Activated T-helper 1 cell treated with anti-CD3 and anti-CD28 coated beads, Interleukin-2, amount 50 U/mL, for 16 hours (primary cell): Measurements from ENCODE around the gene ULK4.
"Not testable (repeated sequence)": the region's sequence is repeated elsewhere in the genome, so short reads cannot be mapped to it uniquely, and the experiment has no call there.

Experiments
- DNase-seq, 2 donors: peaks; one replicate each; pipeline ENCODE4 v3.0.0-alpha.2; 2020; ENCODE audit warnings: low read depth in 1 of 2, low spot score in 1 of 2

ULK4 gene

DNA sequence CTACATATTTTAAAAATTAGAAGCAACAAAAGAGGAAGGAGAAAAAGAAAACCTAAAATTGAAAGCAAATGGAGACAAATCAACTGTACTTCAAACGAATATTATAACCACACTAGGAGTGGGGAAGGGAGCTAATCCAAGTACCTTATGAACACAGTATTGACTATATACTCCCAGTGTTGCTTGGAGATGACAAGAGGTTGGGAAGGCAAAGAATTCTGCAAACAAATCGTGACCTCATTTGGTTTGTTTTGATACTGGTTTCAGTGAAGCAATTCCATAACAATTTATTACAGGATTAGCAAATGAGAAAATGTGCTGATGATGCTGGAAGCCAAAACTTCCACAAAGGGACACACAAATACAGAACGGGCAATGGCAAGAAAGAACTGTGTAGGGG lies 268.1 kb downstream of the ULK4 start:
- no peak for DNase-seq

DNA sequence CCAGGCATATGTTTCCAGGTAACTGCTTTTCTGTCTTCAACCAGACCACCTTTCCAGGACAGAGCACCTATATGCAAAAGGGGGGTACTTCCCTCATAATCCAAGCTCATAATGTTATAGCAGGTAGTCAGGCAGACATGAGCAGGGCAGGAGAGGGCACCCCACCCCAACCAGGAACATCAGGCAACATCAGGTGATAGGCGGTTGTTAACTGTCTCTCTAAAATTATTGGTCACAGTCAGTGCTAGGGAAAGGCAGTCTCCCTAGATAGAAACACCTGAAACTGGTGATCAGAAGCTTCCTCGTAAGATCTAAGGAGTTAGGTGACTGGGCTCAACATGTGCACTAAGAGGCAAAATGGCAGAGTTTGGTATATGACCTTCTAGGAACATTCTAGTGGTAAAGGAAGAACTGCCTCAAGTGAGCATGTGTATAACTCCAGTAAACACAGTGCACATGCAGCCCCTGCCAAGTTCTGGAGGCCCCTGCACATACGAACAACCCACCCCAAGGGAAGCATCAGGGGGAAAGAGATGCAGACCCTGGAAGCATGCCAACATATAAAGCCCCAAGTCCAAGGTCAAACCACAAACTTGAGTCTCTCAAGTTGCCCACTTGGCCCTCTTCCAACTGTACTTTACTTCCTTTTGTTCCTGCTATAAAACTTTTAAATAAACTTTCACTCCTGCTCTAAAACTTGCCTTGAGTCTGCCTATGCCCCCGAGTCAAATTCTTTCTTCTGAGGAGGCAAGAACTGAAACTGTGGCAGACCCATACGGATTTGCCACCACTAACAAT lies 270.9 kb downstream of the ULK4 start:
- no peak for DNase-seq

DNA sequence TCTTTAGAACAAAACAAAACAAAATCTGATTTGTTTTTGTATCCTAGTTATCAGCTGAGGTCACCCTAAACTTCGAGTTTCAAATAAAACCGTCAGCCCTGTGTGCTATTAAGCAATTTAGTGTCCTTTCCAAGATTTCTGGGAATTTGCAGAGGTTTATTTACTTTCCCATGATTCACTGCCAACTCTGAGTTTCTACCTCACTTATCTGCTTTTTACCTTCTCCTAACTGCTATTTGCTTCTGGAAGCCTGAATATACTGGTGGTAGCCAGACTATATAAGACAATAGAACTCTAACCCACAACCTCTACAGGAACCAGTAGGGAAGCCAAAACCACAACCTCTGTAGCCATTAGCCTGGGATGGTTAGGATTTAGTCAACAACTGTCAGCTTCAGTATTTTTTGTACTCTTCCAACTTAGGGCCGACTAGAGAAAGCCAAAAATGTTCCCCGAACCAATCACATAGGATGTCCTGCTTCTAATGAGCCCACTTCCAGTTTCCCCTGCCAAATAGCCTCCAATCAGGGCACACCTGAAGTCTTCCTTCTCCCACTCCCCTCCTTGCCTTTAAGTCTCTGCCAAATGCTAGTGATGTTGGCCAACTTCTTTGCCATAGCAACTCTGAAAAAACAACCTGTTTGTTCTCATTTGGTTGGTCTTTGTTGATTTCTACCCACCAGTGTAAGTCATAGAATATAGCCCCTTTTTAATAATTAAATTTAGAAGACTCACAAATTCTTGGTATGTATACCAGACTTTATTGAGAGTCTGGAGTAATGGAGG lies 273.1 kb downstream of the ULK4 start:
- no peak for DNase-seq

DNA sequence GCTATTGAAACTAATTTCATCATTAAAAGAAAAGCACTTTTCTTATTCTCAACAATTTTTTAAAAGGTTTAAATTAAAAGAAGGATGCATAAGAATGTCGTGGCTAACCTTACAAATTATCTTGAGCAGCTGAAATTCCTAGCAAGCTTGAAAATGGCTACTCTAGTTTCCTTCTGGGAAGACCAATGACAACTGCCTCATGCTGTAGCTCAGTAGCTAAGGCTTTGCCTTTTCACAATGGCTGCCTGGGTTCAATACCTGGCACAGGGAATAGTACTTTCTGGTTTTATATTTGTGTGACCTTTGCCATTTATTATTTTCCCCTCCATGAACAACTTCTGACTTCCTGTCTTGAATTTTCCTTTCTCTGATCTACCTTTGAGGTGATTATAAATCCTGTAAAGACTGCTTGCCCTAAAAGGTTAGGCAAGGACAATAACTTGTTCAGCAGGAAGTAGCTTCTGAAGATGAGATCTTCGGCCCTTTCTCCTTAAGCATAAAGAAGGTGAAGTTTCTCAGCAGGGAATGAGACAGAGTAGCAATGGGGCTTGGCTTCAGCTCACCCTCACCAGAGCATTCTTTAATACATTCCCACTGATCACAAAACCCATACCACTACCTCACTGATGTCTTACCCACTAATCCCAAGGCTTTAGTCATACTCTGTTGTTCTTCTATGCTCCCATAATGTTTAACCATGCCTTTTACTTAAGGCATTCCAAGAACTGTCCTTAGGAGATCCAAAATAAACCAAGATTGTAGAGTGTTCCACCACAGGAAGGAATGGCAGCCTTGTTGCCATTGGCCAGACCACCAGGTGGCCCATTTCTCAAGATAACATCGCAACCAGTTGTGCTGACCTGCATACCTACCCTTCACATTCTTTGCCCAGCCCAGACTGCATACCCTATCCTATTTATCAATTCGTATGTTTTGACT lies 276.8 kb downstream of the ULK4 start:
- DNase-seq: no peak

DNA sequence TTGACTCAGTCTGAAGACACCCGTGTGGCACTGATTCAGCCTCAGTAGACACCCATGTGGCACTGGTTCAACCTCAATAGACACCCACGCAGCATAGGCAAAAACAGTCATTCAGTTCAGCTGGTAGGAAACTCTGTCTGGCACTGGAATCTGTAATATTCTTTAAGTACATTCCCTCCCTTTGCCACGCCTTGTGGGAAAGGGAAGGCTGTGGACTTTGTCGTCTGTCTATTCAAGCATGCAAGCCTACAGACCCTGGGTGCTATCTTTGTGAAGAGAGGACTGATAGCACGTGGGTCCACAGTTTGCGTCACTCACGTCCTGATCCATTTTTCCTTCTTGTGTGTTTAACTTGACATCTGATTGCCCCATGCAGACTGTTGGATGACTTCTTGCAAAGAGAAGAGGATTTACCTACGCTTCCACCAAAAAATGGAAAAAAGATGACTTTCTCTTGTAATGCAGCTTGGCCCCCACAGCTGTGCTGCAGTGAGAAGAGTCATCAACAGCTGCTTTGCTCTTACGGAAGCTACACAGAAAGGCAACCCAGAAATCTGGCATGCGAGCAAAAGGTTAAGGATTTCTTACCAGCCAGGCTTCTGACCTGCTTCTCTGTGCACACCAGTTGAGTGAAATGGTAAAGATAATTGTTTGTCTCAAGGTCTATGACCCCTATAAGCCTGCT lies 278.1 kb downstream of the ULK4 start:
- DNase-seq: no peak

GRCh38 chr3:41682996-41683395 lies 278.9 kb downstream of the ULK4 start:
- no peak for DNase-seq

- no peak for DNase-seq
These were observed 279.5 kb downstream of the ULK4 start for GRCh38 chr3:41682382-41682781.

- no peak for DNase-seq
These were observed 280.4 kb downstream of the ULK4 start for GRCh38 chr3:41681479-41681878.

DNA sequence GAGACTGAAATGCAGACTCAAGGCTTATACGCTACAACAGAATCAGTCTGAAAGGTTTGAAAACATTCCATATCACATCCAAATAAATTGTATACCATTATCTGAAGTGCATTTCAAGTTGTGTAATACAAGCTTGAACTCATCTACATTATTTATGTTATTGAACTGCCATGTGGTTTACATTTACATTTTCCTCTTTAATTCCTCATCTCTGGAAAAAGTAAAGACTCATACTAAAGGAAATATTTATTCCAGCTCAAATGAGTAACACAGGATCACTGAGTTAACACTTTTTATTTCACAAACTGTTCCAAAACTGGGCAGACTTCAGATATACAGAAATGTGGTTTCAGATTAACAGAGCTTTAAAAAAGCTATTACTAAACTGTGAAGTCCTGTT lies 282.5 kb downstream of the ULK4 start:
- DNase-seq: no peak

DNA sequence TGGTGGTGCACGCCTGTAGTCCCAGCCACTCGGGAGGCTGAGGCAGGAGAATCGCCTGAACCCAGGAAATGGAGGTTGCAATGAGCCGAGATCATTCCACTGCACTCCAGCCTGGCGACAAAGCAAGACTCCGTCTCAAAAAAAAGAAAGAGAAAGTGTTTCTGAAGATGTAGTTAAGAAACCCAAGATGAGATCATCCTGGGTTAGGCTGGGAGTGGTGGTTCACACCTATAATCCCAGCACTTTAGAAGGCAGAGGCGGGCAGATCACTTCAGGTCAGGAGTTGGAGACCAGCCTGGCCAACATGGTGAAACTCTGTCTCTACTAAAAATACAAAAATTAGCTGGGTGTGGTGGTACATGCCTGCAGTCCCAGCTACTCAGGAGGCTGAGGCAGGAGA lies 286.8 kb downstream of the ULK4 start:
- DNase-seq: not testable (repeated sequence)

DNA sequence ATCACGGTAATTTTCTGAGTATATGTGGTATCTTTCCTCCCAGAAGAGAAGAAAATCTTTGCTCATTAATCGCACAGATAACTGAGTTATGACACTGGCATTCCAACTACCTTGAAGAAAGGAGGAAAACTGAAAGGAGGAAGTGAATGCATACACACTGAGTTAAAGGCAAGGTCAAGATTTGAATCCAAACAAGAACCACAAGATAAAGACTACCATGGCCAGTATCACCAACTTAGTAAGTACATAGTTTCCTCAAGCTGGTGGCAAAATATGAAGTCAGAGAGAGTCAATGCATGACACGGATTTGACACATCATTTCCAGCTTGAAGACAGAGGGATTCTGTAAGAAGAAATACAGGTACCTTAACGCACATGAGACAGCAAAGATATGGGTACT lies 287.5 kb downstream of the ULK4 start:
- no peak for DNase-seq

DNA sequence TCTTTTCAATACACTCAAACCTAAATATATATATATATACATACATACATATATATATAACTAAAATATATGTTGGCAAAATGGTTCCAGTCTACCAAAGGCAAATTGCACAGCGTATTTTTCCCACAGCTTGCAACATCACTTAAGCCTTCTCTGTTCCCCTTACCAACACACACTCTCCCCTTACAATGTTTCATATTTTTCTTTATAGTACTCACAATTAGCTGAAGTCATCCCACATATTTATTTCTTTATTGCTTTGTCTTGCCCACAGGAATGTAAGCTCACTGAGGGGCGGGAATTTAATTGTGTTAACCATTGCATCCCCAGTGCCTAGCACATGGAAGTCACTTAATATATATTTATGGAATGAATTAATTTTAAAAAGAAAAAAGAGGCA lies 288.3 kb downstream of the ULK4 start:
- DNase-seq: no peak

GRCh38 chr3:41668379-41668778 lies 293.5 kb downstream of the ULK4 start:
- DNase-seq: no peak

GRCh38 chr3:41662288-41662687 lies 299.6 kb downstream of the ULK4 start:
- no peak for DNase-seq

- no peak for DNase-seq
These were observed 300.1 kb downstream of the ULK4 start for GRCh38 chr3:41661796-41662195.

GRCh38 chr3:41660510-41660909 lies 301.4 kb downstream of the ULK4 start:
- no peak for DNase-seq

GRCh38 chr3:41653571-41654239 lies 308.2 kb downstream of the ULK4 start:
- no peak for DNase-seq

GRCh38 chr3:41652931-41653330 lies 309.0 kb downstream of the ULK4 start:
- no peak for DNase-seq

DNA sequence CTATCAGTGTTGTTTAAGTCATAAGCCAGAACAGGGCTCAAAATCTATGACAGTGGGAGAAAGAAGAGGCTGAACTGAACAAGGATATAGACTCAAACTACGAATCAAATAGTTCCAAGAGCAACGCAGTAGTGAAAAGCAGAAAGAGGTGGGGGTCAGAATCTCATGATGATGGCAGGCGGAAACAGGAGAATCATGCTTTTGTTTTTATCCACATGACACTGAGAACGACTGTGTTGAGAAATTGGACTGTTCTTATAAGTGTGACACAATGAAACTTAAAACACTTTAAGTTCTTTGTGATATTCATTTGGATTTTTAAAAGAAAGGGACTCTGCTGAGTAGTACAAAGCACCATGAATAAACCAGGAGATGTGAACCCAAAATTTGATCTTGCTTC lies 309.4 kb downstream of the ULK4 start:
- no peak for DNase-seq

DNA sequence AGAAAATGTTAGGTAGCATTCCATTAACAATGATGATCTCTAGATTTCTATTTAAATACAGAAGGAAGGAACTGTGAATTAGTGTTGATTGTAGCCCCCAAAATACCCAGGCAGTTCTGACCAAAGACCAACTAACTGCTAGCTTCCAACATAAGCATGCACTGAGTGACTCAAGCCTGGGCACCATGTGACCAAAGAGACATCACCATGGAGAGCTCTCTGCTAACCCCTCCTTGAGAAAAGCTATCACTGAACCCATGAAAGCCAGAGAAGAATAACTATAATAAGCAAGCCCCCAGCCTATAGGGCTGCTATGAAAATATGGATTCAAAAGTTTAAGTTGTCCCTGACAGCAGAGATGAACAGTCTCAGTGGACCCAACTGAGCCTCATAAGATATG lies 310.2 kb downstream of the ULK4 start:
- DNase-seq: no peak
